Right lobe of liver (tissue), 6 donors: Measurements from ENCODE around the gene COL4A6. TPM values are rescaled to one million over a fixed set of nuclear protein-coding genes. Genes with fewer than 3 reads are reported as not detected.

Experiments used
- ATAC-seq, 4 donors: fragments of 200-7000 bp; cut with Tn5 transposase; one replicate each; pipeline ENCODE4 v1.9.1; 2020; ENCODE audit warnings: mild to moderate bottlenecking in 4 of 4, moderate library complexity in 4 of 4
- DNase-seq, 3 donors: peaks; one replicate each; pipeline ENCODE4 v3.0.0-alpha.2; 2020
- H3K27ac ChIP-seq, 3 donors: fragments of 200-600 bp; one replicate each; pipeline ENCODE4 v1.8.0; 2022
- H3K27me3 ChIP-seq, 2 donors: fragments of 200-600 bp; one replicate each; pipeline ENCODE4 v1.8.0; 2022
- H3K36me3 ChIP-seq, 4 donors: fragments of 200-600 bp; sonication (generic) in 1 of 4; one replicate each; pipeline versions ENCODE4 v1.5.1 to v1.8.0; 2017 to 2022; ENCODE audit warnings: control low read depth in 1 of 4
- H3K4me1 ChIP-seq, 4 donors: fragments of 200-600 bp; sonication (generic) in 1 of 4; one replicate each; pipeline versions ENCODE4 v1.5.1 to v1.8.0; 2017 to 2022; ENCODE audit warnings: control low read depth in 1 of 4
- H3K4me3 ChIP-seq, 3 donors: fragments of 200-600 bp; one replicate each; pipeline ENCODE4 v1.8.0; 2022
- H3K9me3 ChIP-seq, 4 donors: fragments of 200-600 bp; sonication (generic) in 1 of 4; one replicate each; pipeline versions ENCODE4 v1.5.1 to v1.8.0; 2017 to 2022; ENCODE audit warnings: control low read depth in 1 of 4
- CTCF ChIP-seq, 4 donors: fragments of 200-600 bp in 3 of 4; fragments of 450-650 bp in 1 of 4; IDR thresholded peaks; one replicate each; pipeline versions ENCODE4 v1.5.1 to v1.8.0; 2016 to 2022; ENCODE audit warnings: antibody characterized with exemption in 4 of 4, mild to moderate bottlenecking in 2 of 4
- POLR2A ChIP-seq: fragments of 450-650 bp; IDR thresholded peaks from one replicate; pipeline ENCODE4 v1.6.1; 2017; ENCODE audit warnings: antibody characterized with exemption, mild to moderate bottlenecking
- WGBS: methylation state at CpG from one replicate; pipeline ENCODE4 v1.1.6; 2018; ENCODE audit warnings: low coverage, low lambda C conversion rate; ENCODE audit not compliant: insufficient coverage; ENCODE audit errors: missing lambda C conversion rate; 5-methylcytosine and 5-hydroxymethylcytosine counted together
- intact Hi-C, 2 donors: fragments of 100-400 bp; cut with DNase I; formaldehyde crosslinking; loops; one replicate each; pipeline versions ENCODE4 v1.11.2 to v1.14.1; 2022
- total RNA-seq, 6 experiments: library from RNA; depleted of rRNA in 2 of 6; stranded (reverse); fragments of >200 nt in 2 of 6; fragmentation: NEBNext Ultra II Directional in 3 of 6; extraction: Animal tissue kit (Norgen Biotek cat#: 25700) in 3 of 6; gene quantifications; one replicate each; pipeline versions ENCODE4 v1.1.0 to v1.2.4, GENCODE V29; 2016 to 2023
- donor health status: DM: no; HTN: yes; CAD: no.
- donor health status: DM: no; HTN: no; CAD: no.
- donor health status: DM: no; HTN: no; CAD: no.
- donor health status: DM: no; HTN: yes; CAD: no.
- donor health status: DM: no; HTN: yes; CAD: no.

Gene COL4A6
- total RNA-seq, 6 experiments from 2014 or later: 0.02 to 0.05 TPM; not detected in 4

GRCh38 chrX:108435261-108435660, 3.0 kb downstream of the COL4A6 start:
- Histone ChIP-seq H3K4me3 (no peak overlapping the region), H3K36me3 (no peaks in the 10 kb centered on the region), H3K9me3 (no peaks in the 10 kb centered on the region), H3K27me3 (peaks cover 0 to 4% of the 10 kb centered on the region in 2 donors), H3K4me1 (no peaks in the 10 kb centered on the region), H3K27ac (no peak overlapping the region)
- 47% methylated on average over 5 of the region's 5 CpGs for WGBS
- TF ChIP-seq POLR2A (no peak), CTCF (IDR thresholded peaks at IDR 0.05) (no peak)
- intact Hi-C loops: no loop called here
- ATAC-seq (no peak), DNase-seq (no peak)

GRCh38 chrX:108426262-108426661, 12.0 kb downstream of the COL4A6 start:
- TF ChIP-seq POLR2A (no peak), CTCF (IDR thresholded peaks at IDR 0.05) (no peak)
- 0% methylated on average over 1 of the region's 1 CpG for whole genome bisulfite sequencing
- Histone ChIP-seq H3K9me3 (no peaks in the 10 kb centered on the region), H3K4me1 (no peaks in the 10 kb centered on the region), H3K36me3 (no peaks in the 10 kb centered on the region), H3K27ac (no peak overlapping the region), H3K27me3 (no peaks in the 10 kb centered on the region), H3K4me3 (no peak overlapping the region)
- no peak for DNase-seq
- intact Hi-C loops: no loop called here
- ATAC-seq: no peak

DNA sequence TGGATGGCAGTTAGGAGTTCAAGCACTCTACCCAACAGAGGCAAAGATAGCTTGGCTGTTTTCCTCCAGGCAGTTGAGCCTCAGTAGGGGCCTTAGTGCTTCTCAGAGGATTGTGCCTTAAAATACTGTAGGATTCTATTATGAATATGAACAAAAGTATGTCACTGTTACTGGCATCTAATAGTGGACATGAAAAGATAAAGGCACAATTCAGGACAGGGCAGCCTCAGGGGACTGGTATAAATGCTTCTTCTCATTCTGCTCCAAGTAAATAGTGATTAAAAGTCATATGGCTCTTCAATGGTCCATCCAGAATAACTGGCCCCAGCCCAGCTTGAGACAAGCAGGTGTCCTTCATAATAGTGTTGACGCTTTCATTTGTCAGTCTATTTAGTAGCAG, 17.7 kb downstream of the COL4A6 start:
- H3K27me3 ChIP-seq: no peaks in the 10 kb centered on the region
- H3K36me3 ChIP-seq: no peaks in the 10 kb centered on the region
- no peak overlapping the region for H3K27ac ChIP-seq
- TF ChIP-seq CTCF (IDR thresholded peaks at IDR 0.05) (no peak), POLR2A (no peak)
- H3K9me3 ChIP-seq: no peaks in the 10 kb centered on the region
- H3K4me1 ChIP-seq: no peaks in the 10 kb centered on the region
- no peak overlapping the region for H3K4me3 ChIP-seq
- 43% methylated on average over 1 of the region's 1 CpG for WGBS
- ATAC-seq: no peak
- no peak for DNase-seq
- intact Hi-C loops: no loop called here

DNA sequence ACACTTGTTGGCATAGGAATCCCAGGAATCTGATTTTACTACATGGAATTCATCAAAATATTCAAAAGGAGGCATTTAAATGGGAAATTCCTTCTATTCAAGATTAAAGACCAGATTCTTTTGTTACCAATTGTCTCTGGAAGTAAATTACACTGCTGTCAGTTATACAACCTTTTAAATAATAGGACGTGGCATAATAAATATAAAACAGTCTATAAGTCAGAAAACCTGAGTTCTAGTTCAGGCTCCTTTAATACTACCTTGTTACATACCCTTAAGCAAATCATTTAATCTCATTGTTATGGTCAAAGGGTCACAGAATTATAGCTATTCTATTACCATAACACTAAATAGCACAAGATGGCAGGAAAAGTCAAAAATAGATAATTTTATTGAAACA, 18.8 kb downstream of the COL4A6 start:
- Histone ChIP-seq H3K27ac (no peak overlapping the region), H3K4me3 (no peak overlapping the region), H3K36me3 (no peaks in the 10 kb centered on the region), H3K9me3 (no peaks in the 10 kb centered on the region), H3K27me3 (no peaks in the 10 kb centered on the region), H3K4me1 (no peaks in the 10 kb centered on the region)
- DNase-seq (no peak), ATAC-seq (no peak)
- TF ChIP-seq POLR2A (no peak), CTCF (IDR thresholded peaks at IDR 0.05) (no peak)
- 10% methylated on average over 1 of the region's 1 CpG for WGBS
- intact Hi-C loops: no loop called here

GRCh38 chrX:108417257-108417656, 21.0 kb downstream of the COL4A6 start:
- TF ChIP-seq CTCF (IDR thresholded peaks at IDR 0.05): no peak
- TF ChIP-seq POLR2A: no peak
- Histone ChIP-seq H3K4me3 (no peak overlapping the region), H3K9me3 (no peaks in the 10 kb centered on the region), H3K27me3 (no peaks in the 10 kb centered on the region), H3K4me1 (no peaks in the 10 kb centered on the region), H3K36me3 (no peaks in the 10 kb centered on the region), H3K27ac (no peak overlapping the region)
- no peak for DNase-seq
- WGBS: 33% methylated on average over 1 of the region's 1 CpG
- no peak for ATAC-seq
- intact Hi-C loops: no loop called here
